H1 (cell line): Measurements from ENCODE around the gene NAV2. TPM values are rescaled to one million over a fixed set of nuclear protein-coding genes. Genes with fewer than 3 reads are reported as not detected.

Experiments used
- CTCF ChIA-PET: fragments of 300-600 bp; sonication (Branson Sonifier 250); formaldehyde crosslinking; loops from one replicate; lab custom pipeline; 2021; ENCODE audit not compliant: partially characterized antibody; lab: Charles Lee
- POLR2A ChIA-PET: fragments of 300-600 bp; sonication (Branson Sonifier 250); formaldehyde crosslinking; loops from one replicate; lab custom pipeline; 2021; ENCODE audit warnings: inconsistent platforms; ENCODE audit not compliant: partially characterized antibody; lab: Charles Lee
- DNase-seq, 2 experiments: peaks; one replicate each; pipeline versions ENCODE4 v3.0.0 to v3.0.0-alpha.2; 2010 to 2022; ENCODE audit warnings: low spot score in 2 of 2, low read depth in 1 of 2, mixed read lengths in 1 of 2
- FAIRE-seq: peaks from 2 replicates; lab custom pipeline; 2011; peaks lifted over from hg19 to GRCh38; lab: Jason Lieb, UNC
- H2AFZ ChIP-seq: 2 replicates; pipeline ENCODE4 v1.8.1; 2012; ENCODE audit warnings: low read length, inconsistent platforms
- H2AK5ac ChIP-seq: 2 replicates; pipeline ENCODE4 v1.6.1; 2013; ENCODE audit warnings: low read depth, low read length
- H2BK120ac ChIP-seq: replicated peaks from 2 replicates; pipeline ENCODE3; 2013; ENCODE audit warnings: low read depth, low read length, inconsistent platforms
- H2BK12ac ChIP-seq: 2 replicates; pipeline ENCODE4 v1.6.1; 2013; ENCODE audit warnings: low read depth, low read length
- H2BK15ac ChIP-seq: 2 replicates; pipeline ENCODE4 v1.6.1; 2013; ENCODE audit warnings: low read length
- H2BK20ac ChIP-seq: 2 replicates; pipeline ENCODE4 v1.6.1; 2013; ENCODE audit warnings: low read length
- H2BK5ac ChIP-seq: 2 replicates; pipeline ENCODE4 v1.6.1; 2013; ENCODE audit warnings: low read depth, low read length
- H3K14ac ChIP-seq: 2 replicates; pipeline ENCODE4 v1.6.1; 2013; ENCODE audit warnings: inconsistent platforms; ENCODE audit not compliant: insufficient read length
- H3K18ac ChIP-seq: 2 replicates; pipeline ENCODE4 v1.6.1; 2013; ENCODE audit warnings: low read length; ENCODE audit errors: extremely low read depth
- H3K23ac ChIP-seq: 2 replicates; pipeline ENCODE4 v1.6.1; 2013; ENCODE audit warnings: inconsistent platforms; ENCODE audit not compliant: insufficient read length
- H3K23me2 ChIP-seq: 2 replicates; pipeline ENCODE4 v1.6.1; 2013; ENCODE audit warnings: low read depth, low read length
- H3K27ac ChIP-seq: 2 replicates; pipeline ENCODE4 v1.6.1; 2011; ENCODE audit warnings: low read depth, low read length, inconsistent platforms
- H3K27me3 ChIP-seq, 4 experiments: replicated peaks in 1 of 4; 1 replicate in 1 of 4; 2 replicates in 3 of 4; pipeline versions ENCODE4 v1.6.1 to v1.8.1; 2011 to 2013; ENCODE audit warnings: low read length in 3 of 4, mild to moderate bottlenecking in 3 of 4, inconsistent platforms in 2 of 4, mixed read lengths in 2 of 4, moderate library complexity in 1 of 4; ENCODE audit not compliant: control insufficient read depth in 3 of 4, insufficient read depth in 3 of 4; ENCODE audit errors: extremely low read depth in 1 of 4
- H3K36me3 ChIP-seq, 4 experiments: 2 replicates each; pipeline versions ENCODE4 v1.6.1 to v1.8.1; 2011 to 2013; ENCODE audit warnings: mild to moderate bottlenecking in 4 of 4, low read length in 3 of 4, moderate library complexity in 2 of 4, control low read depth in 1 of 4, inconsistent platforms in 1 of 4; ENCODE audit not compliant: insufficient read depth in 4 of 4, control insufficient read depth in 2 of 4
- H3K4ac ChIP-seq: replicated peaks from 2 replicates; pipeline ENCODE3; 2013; ENCODE audit warnings: low read length, low read depth, mixed read lengths, inconsistent platforms; ENCODE audit not compliant: insufficient read length
- H3K4me1 ChIP-seq, 4 experiments: replicated peaks in 1 of 4; 1 replicate in 1 of 4; 2 replicates in 3 of 4; pipeline versions ENCODE4 v1.6.1 to v1.8.1; 2011 to 2013; ENCODE audit warnings: low read length in 3 of 4, inconsistent platforms in 2 of 4, mixed read lengths in 1 of 4; ENCODE audit not compliant: insufficient read depth in 4 of 4, control insufficient read depth in 3 of 4
- H3K4me2 ChIP-seq, 2 experiments: 2 replicates each; pipeline versions ENCODE4 v1.6.1 to v1.8.1; 2011 to 2013; ENCODE audit warnings: low read depth in 2 of 2, low read length in 2 of 2, control low read depth in 1 of 2, inconsistent platforms in 1 of 2, mild to moderate bottlenecking in 1 of 2; ENCODE audit not compliant: insufficient read depth in 1 of 2
- H3K4me3 ChIP-seq, 4 experiments: fragments of 200-600, 300-600 bp in 1 of 4; sonication (generic), shearing (Covaris generic), sonication (Bioruptor Twin) in 1 of 4; 2 replicates each; pipeline versions ENCODE4 v1.5.1 to v1.8.1; 2011 to 2016; ENCODE audit warnings: low read length in 4 of 4, low read depth in 3 of 4, control low read depth in 2 of 4, inconsistent platforms in 2 of 4, mild to moderate bottlenecking in 2 of 4, mixed read lengths in 1 of 4, moderate library complexity in 1 of 4; ENCODE audit not compliant: insufficient read depth in 2 of 4; ENCODE audit errors: extremely low read depth in 1 of 4
- H3K56ac ChIP-seq: replicated peaks from 2 replicates; pipeline ENCODE3; 2013; ENCODE audit warnings: low read depth, mild to moderate bottlenecking, mixed read lengths, low read length, inconsistent platforms; ENCODE audit not compliant: insufficient read length
- H3K79me1 ChIP-seq: 2 replicates; pipeline ENCODE4 v1.6.1; 2013; ENCODE audit warnings: low read depth, low read length, control low read depth
- H3K79me2 ChIP-seq, 2 experiments: 2 replicates each; pipeline versions ENCODE4 v1.6.1 to v1.8.1; 2012 to 2013; ENCODE audit warnings: low read length in 2 of 2, mild to moderate bottlenecking in 2 of 2, inconsistent platforms in 1 of 2; ENCODE audit not compliant: insufficient read depth in 2 of 2, control insufficient read depth in 1 of 2
- H3K9ac ChIP-seq, 4 experiments: replicated peaks in 1 of 4; 1 replicate in 1 of 4; 2 replicates in 3 of 4; pipeline versions ENCODE4 v1.6.1 to v1.8.1; 2011 to 2013; ENCODE audit warnings: low read depth in 3 of 4, low read length in 3 of 4, control low read depth in 2 of 4, mild to moderate bottlenecking in 2 of 4, moderate library complexity in 2 of 4, inconsistent platforms in 1 of 4; ENCODE audit errors: extremely low read depth in 1 of 4
- H3K9me3 ChIP-seq, 2 experiments: 2 replicates each; pipeline versions ENCODE4 v1.6.1 to v1.8.1; 2012 to 2013; ENCODE audit warnings: mild to moderate bottlenecking in 2 of 2, moderate library complexity in 2 of 2, control low read depth in 1 of 2, inconsistent platforms in 1 of 2, low read depth in 1 of 2, low read length in 1 of 2, mixed read lengths in 1 of 2; ENCODE audit not compliant: insufficient read depth in 2 of 2
- H4K20me1 ChIP-seq, 2 experiments: replicated peaks in 1 of 2; 2 replicates each; pipeline versions ENCODE3 to v1.8.1; 2011 to 2013; ENCODE audit warnings: inconsistent platforms in 2 of 2, low read length in 2 of 2, mild to moderate bottlenecking in 1 of 2; ENCODE audit not compliant: insufficient read depth in 2 of 2, control insufficient read depth in 1 of 2
- H4K5ac ChIP-seq: 2 replicates; pipeline ENCODE4 v1.6.1; 2013; ENCODE audit warnings: low read length, low read depth, mixed read lengths, inconsistent platforms; ENCODE audit not compliant: insufficient read length
- H4K8ac ChIP-seq: 2 replicates; pipeline ENCODE4 v1.8.0; 2013; ENCODE audit warnings: mild to moderate bottlenecking, moderate library complexity, low read length, inconsistent platforms; ENCODE audit not compliant: insufficient read depth; ENCODE audit errors: extremely low read depth
- H4K91ac ChIP-seq: replicated peaks from 2 replicates; pipeline ENCODE3; 2013; ENCODE audit warnings: low read length, mixed read lengths, inconsistent platforms; ENCODE audit not compliant: insufficient read length
- BRCA1 ChIP-seq: IDR thresholded peaks from 2 replicates; pipeline ENCODE4 v1.6.1; 2012; ENCODE audit warnings: low read depth, low read length, improper control_type of control experiment
- CBX8 ChIP-seq: fragments of 300-800, 300-1000 bp; sonication (generic); IDR thresholded peaks from 2 replicates; pipeline ENCODE4 v1.7.1; 2016; ENCODE audit warnings: low read depth, low read length, borderline replicate concordance
- CHD2 ChIP-seq: IDR thresholded peaks from 2 replicates; pipeline ENCODE4 v1.6.1; 2012; ENCODE audit warnings: low read length, improper control_type of control experiment
- NRF1 ChIP-seq: IDR thresholded peaks from 2 replicates; pipeline ENCODE4 v1.6.1; 2011; ENCODE audit warnings: mild to moderate bottlenecking, low read depth, low read length, improper control_type of control experiment
- RAD21 ChIP-seq, 2 experiments: IDR thresholded peaks in 1 of 2; conservative IDR thresholded peaks in 1 of 2; 2 replicates each; pipeline ENCODE4 v1.6.1; 2011; ENCODE audit warnings: low read depth in 2 of 2, low read length in 2 of 2, improper control_type of control experiment in 1 of 2, inconsistent platforms in 1 of 2, mild to moderate bottlenecking in 1 of 2, moderate library complexity in 1 of 2
- RBBP5 ChIP-seq: IDR thresholded peaks from 2 replicates; pipeline ENCODE4 v1.7.1; 2012; ENCODE audit warnings: low read depth, mild to moderate bottlenecking, inconsistent platforms, low read length, moderate library complexity, borderline replicate concordance
- TCF12 ChIP-seq: IDR thresholded peaks from 2 replicates; pipeline ENCODE4 v1.6.1; 2011; ENCODE audit warnings: low read depth, mild to moderate bottlenecking, low read length
- YY1 ChIP-seq: IDR thresholded peaks from 2 replicates; pipeline ENCODE4 v1.6.1; 2011; ENCODE audit warnings: low read depth, mild to moderate bottlenecking, low read length
- WGBS, 2 experiments: shearing (Covaris generic) in 1 of 2; methylation state at CpG; one replicate each; pipeline versions ENCODE4 v1.1.6 to v1.1.7; 2013 to 2015; ENCODE audit warnings: low lambda C conversion rate in 2 of 2, mixed read lengths in 2 of 2, inconsistent platforms in 1 of 2, low coverage in 1 of 2, missing lambda C conversion rate in 1 of 2; ENCODE audit not compliant: insufficient replicate concordance in 2 of 2, insufficient coverage in 1 of 2, insufficient read length in 1 of 2; ENCODE audit errors: extremely low coverage in 1 of 2, missing lambda C conversion rate in 1 of 2; 5-methylcytosine and 5-hydroxymethylcytosine counted together
- polyA plus RNA-seq, 7 experiments: library from polyadenylated mRNA; depleted of rRNA in 3 of 7; stranded (reverse) in 5 of 7; unstranded in 2 of 7; fragments of >200 nt in 5 of 7; fragments of 200-250 nt in 2 of 7; gene quantifications; 1 replicate in 5 of 7; 2 replicates in 1 of 7; 4 replicates in 1 of 7; pipeline versions ENCODE4 v1.2.1 to v1.2.3, GENCODE V29; 2011 to 2013; ENCODE audit warnings: missing spikeins in 2 of 7, mixed read lengths in 2 of 7
- total RNA-seq: library from RNA; stranded (reverse); fragmentation: NEBNext Ultra II Directional; extraction: Animal tissue kit (Norgen Biotek cat#: 25700); gene quantifications from 2 replicates; pipeline ENCODE4 v1.2.1, GENCODE V29; 2021
- TF ChIP-seq, protein P1 (sequence below): IDR thresholded peaks from 2 replicates; pipeline ENCODE4 v1.6.1; 2011; ENCODE audit warnings: low read length, improper control_type of control experiment
- TF ChIP-seq, protein P2 (sequence below): IDR thresholded peaks from 2 replicates; pipeline ENCODE4 v1.6.1; 2012; ENCODE audit warnings: inconsistent platforms

The NAV2 gene
- total and polyA plus RNA-seq, 2 of the 8 experiments (the other 6 are each of a cell fraction or from before 2014, with no cell fraction given), result 35.6 to 73.6 TPM

DNA sequence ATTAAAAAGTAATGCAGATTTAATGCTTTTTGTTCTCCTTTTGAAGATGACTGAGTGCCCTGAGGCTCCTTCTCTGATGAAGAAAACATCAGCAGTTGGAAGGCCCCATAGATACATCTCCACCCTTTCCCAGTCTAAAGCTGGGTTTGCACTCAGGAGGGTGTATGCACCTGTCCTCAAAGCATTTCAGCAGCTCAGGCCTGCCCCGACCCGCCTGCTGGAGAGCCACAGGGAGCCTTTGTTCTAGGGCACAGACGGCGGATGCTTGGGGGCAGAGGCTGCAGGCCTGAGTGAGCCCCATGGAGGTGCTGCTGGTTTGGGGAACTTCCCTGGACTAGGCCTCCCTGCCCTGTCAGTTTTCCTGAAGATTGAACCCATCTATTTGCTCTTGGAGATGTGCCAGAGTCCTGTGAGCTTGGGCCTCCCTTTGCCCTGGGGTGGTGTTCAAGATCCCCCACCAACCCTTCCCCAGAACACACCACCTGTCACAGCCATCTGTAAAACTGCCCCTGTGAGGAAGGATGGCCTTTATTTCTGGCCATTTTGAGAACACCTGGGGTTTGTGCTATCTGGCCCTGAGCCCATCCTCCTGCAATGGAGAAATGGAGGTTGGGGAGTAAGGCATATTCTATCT lies 160.0 kb downstream of the NAV2 start:
- H2AK5ac ChIP-seq, result peak overlapping the region; percentile 59; the same call in 1 of the 2 replicates
- peak overlapping the region; percentile 42; the same call in 1 of the 2 replicates for H2BK12ac ChIP-seq
- H4K20me1 ChIP-seq, result no peaks in the 10 kb centered on the region
- H3K14ac ChIP-seq, result peak overlapping the region; percentile 33
- H3K27me3 ChIP-seq, result no peaks in the 10 kb centered on the region
- peak overlapping the region; percentile 75 for H4K91ac ChIP-seq
- H3K4ac ChIP-seq, result no peak overlapping the region
- POLR2A ChIA-PET, result interaction anchor here (0.7 to 0.9 kb wide), 2 partner anchors 54 to 55 kb away, joined by 3 read pairs; no protein-coding TSS in a partner anchor
- peak overlapping the region; percentile 44 for H3K18ac ChIP-seq
- peaks cover 3 to 8% (median 4%) of the 10 kb centered on the region in 4 experiments; a peak in 7 of 8 replicates for H3K36me3 ChIP-seq
- no peak overlapping the region for H3K27ac ChIP-seq
- H3K56ac ChIP-seq, result no peak overlapping the region
- H3K9ac ChIP-seq, result no peak overlapping the region; a peak in 1 of 7 replicates
- no peak overlapping the region for H2AFZ ChIP-seq
- H3K4me1 ChIP-seq, result peaks cover 6 to 34% (median 24%) of the 10 kb centered on the region in 4 experiments
- no peak overlapping the region for H3K4me3 ChIP-seq
- H2BK20ac ChIP-seq, result peak overlapping the region; percentile 95; the same call in 1 of the 2 replicates
- DNase-seq (peak; percentile 23 to 72), FAIRE-seq (no peak)
- H3K23me2 ChIP-seq, result no peaks in the 10 kb centered on the region
- H3K23ac ChIP-seq, result no peak overlapping the region
- H4K5ac ChIP-seq, result no peak overlapping the region
- peak overlapping the region; percentile 35 for H2BK120ac ChIP-seq
- H2BK15ac ChIP-seq, result 0 out of 2 replicates have a peak overlapping the region, but pooled peaks have one; percentile 1
- H3K9me3 ChIP-seq, result no peaks in the 10 kb centered on the region
- whole genome bisulfite sequencing, 2 experiments, result 4% methylated on average over 4 of the region's 4 CpGs; no CpG with 5 or more reads in 1 of the 2 experiments
- H2BK5ac ChIP-seq, result peak overlapping the region; percentile 86
- H3K79me2 ChIP-seq, result peaks cover 0 to 9% of the 10 kb centered on the region in 2 experiments; a peak in 1 of 4 replicates
- H3K79me1 ChIP-seq, result peaks cover 2% of the 10 kb centered on the region; the same call in 1 of the 2 replicates
- peak overlapping the region; percentile 25 to 52 for H3K4me2 ChIP-seq
- H4K8ac ChIP-seq, result no peak overlapping the region
- CTCF ChIA-PET, result interaction anchor here (0.6 to 2.3 kb wide), 6 partner anchors 16 to 149 kb away, joined by 3 to 9 read pairs (median 3); no protein-coding TSS in a partner anchor
- TF ChIP-seq TCF12, result 0 out of 2 replicates have a peak, but pooled peaks have one; percentile 34
- no peak for TF ChIP-seq NRF1
- no peak for TF ChIP-seq CHD2
- no peak for TF ChIP-seq BRCA1
- peak; percentile 58; the same call in 1 of the 2 replicates for TF ChIP-seq YY1
- TF ChIP-seq RAD21 (IDR thresholded peaks at IDR 0.05 in 1 of 2, conservative IDR thresholded peaks at IDR 0.05 in 1 of 2; ENCODE audit: low read depth in 2 of 2, low read length in 2 of 2), result peak; percentile 6 to 31; a peak in 1 of 4 replicates
- no peak for TF ChIP-seq RBBP5
- TF ChIP-seq CBX8, result no peak
- TF ChIP-seq, protein P1, sequence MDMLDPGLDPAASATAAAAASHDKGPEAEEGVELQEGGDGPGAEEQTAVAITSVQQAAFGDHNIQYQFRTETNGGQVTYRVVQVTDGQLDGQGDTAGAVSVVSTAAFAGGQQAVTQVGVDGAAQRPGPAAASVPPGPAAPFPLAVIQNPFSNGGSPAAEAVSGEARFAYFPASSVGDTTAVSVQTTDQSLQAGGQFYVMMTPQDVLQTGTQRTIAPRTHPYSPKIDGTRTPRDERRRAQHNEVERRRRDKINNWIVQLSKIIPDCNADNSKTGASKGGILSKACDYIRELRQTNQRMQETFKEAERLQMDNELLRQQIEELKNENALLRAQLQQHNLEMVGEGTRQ, result no peak
- TF ChIP-seq, protein P2, sequence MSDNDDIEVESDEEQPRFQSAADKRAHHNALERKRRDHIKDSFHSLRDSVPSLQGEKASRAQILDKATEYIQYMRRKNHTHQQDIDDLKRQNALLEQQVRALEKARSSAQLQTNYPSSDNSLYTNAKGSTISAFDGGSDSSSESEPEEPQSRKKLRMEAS, result no peak
